Stomach (tissue), 9 donors: ENCODE data around the gene TARBP1. TPM values are rescaled to one million over a fixed set of nuclear protein-coding genes. Genes with fewer than 3 reads are reported as not detected.
"Not testable (repeated sequence)": the region's sequence is repeated elsewhere in the genome, so short reads cannot be mapped to it uniquely, and the experiment has no call there.

Experiments used
- DNase-seq, 2 donors: peaks; one replicate each; pipeline versions ENCODE4 v3.0.0 to v3.0.0-alpha.2; 2013 to 2019
- H3K27ac ChIP-seq, 5 donors: fragments of 200-600 bp in 4 of 5; sonication (generic) in 4 of 5; one replicate each; pipeline ENCODE4 v1.5.1; 2013 to 2019; ENCODE audit warnings: mild to moderate bottlenecking in 1 of 5, moderate library complexity in 1 of 5
- H3K27me3 ChIP-seq, 3 donors: fragments of 200-600 bp; sonication (generic); one replicate each; pipeline ENCODE4 v1.5.1; 2017 to 2019; ENCODE audit warnings: mixed run types in 1 of 3
- H3K36me3 ChIP-seq, 4 donors: fragments of 200-600 bp; sonication (generic); 1 replicate in 3 of 4; 2 replicates in 1 of 4; pipeline ENCODE4 v1.5.1; 2016 to 2019
- H3K4me1 ChIP-seq, 4 donors: fragments of 200-600 bp; sonication (generic); one replicate each; pipeline ENCODE4 v1.5.1; 2016 to 2019
- H3K4me3 ChIP-seq, 4 donors: fragments of 200-600 bp; sonication (generic) in 3 of 4; one replicate each; pipeline ENCODE4 v1.5.1; 2016 to 2019; ENCODE audit warnings: mild to moderate bottlenecking in 1 of 4
- H3K9me3 ChIP-seq, 4 donors: fragments of 200-600 bp; sonication (generic); one replicate each; pipeline ENCODE4 v1.5.1; 2016 to 2019
- CTCF ChIP-seq, 7 experiments: fragments of 450-650 bp in 4 of 7; fragments of 200-600 bp in 3 of 7; sonication (generic) in 3 of 7; IDR thresholded peaks; one replicate each; pipeline ENCODE4 v1.5.1; 2016 to 2019; ENCODE audit warnings: antibody characterized with exemption in 7 of 7, control low read depth in 2 of 7, mild to moderate bottlenecking in 1 of 7
- EP300 ChIP-seq: sonication (generic); formaldehyde crosslinking; IDR thresholded peaks from one replicate; pipeline ENCODE4 v1.6.1; 2017; ENCODE audit warnings: antibody characterized with exemption
- POLR2A ChIP-seq, 4 donors: fragments of 450-650 bp; IDR thresholded peaks; one replicate each; pipeline ENCODE4 v1.6.1; 2016; ENCODE audit warnings: antibody characterized with exemption in 4 of 4, control low read depth in 2 of 4, mild to moderate bottlenecking in 1 of 4, moderate library complexity in 1 of 4
- POLR2AphosphoS5 ChIP-seq, 3 donors: sonication (generic); formaldehyde crosslinking; IDR thresholded peaks; one replicate each; pipeline ENCODE4 v1.6.1; 2016; ENCODE audit warnings: antibody characterized with exemption in 3 of 3
- whole genome bisulfite sequencing, 5 donors: extraction: QIAGEN DNeasy Blood & Tissue Kit in 3 of 5; methylation state at CpG; one replicate each; pipeline versions ENCODE4 v1.1.5 to v1.1.7; 2013 to 2018; 5-methylcytosine and 5-hydroxymethylcytosine counted together
- intact Hi-C: fragments of 100-400 bp; cut with DNase I; formaldehyde crosslinking; loops from one replicate; pipeline ENCODE4 v1.15.1; 2023; ENCODE audit warnings: low total_unique reads
- polyA plus RNA-seq, 3 donors: library from polyadenylated mRNA; stranded (reverse); fragments of 200-250 nt; gene quantifications; one replicate each; pipeline ENCODE4 v1.2.3, GENCODE V29; 2013
- total RNA-seq, 5 donors: library from RNA; depleted of rRNA; stranded (reverse); fragments of >200 nt; gene quantifications; one replicate each; pipeline versions ENCODE4 v1.1.0 to v1.2.3, GENCODE V29; 2014 to 2016
- donor health status: healthy with polysubstance abuse.
- donor health status: Bipolar disorder and iron deficiency.
- donor health status: healthy.

TARBP1 gene
- total and polyA plus RNA-seq, 8 donors, result 5.7 to 63.2 (median 30.3) TPM

- Histone ChIP-seq H3K9me3 (no peaks in the 10 kb centered on the region), H3K4me3 (no peak overlapping the region), H3K27me3 (no peaks in the 10 kb centered on the region), H3K36me3 (no peaks in the 10 kb centered on the region), H3K4me1 (peaks cover 7 to 60% (median 26%) of the 10 kb centered on the region in 4 donors), H3K27ac (no peak overlapping the region)
- TF ChIP-seq CTCF (IDR thresholded peaks at IDR 0.05), result no peak
- no peak for TF ChIP-seq EP300
- no peak for TF ChIP-seq POLR2A (IDR thresholded peaks at IDR 0.05)
- no peak for TF ChIP-seq POLR2AphosphoS5 (IDR thresholded peaks at IDR 0.05)
- DNase-seq, result no peak
- WGBS, 5 donors, result 85 to 97% (median 93%) methylated on average over 10 of the region's 10 CpGs
- intact Hi-C loops, result no loop called here
These were observed 40.5 kb upstream of the TARBP1 start for GRCh38 chr1:234519506-234519905.

GRCh38 chr1:234518876-234519275 lies 39.9 kb upstream of the TARBP1 start:
- H3K27ac ChIP-seq, result no peak overlapping the region
- no peaks in the 10 kb centered on the region for H3K9me3 ChIP-seq
- H3K4me3 ChIP-seq, result no peak overlapping the region
- no peaks in the 10 kb centered on the region for H3K36me3 ChIP-seq
- no peaks in the 10 kb centered on the region for H3K27me3 ChIP-seq
- TF ChIP-seq EP300, result no peak
- TF ChIP-seq POLR2AphosphoS5 (IDR thresholded peaks at IDR 0.05), result no peak
- no peak for TF ChIP-seq POLR2A (IDR thresholded peaks at IDR 0.05)
- no peak for TF ChIP-seq CTCF (IDR thresholded peaks at IDR 0.05)
- 88 to 96% (median 92%) methylated on average over 10 of the region's 10 CpGs for WGBS, 5 donors
- intact Hi-C loops, result no loop called here
- peaks cover 7 to 54% (median 23%) of the 10 kb centered on the region in 4 donors for H3K4me1 ChIP-seq
- no peak for DNase-seq

- H3K9me3 ChIP-seq, intact Hi-C loops, H3K27ac ChIP-seq, DNase-seq, H3K36me3 ChIP-seq, H3K4me3 ChIP-seq, H3K27me3 ChIP-seq: not testable (repeated sequence)
- 73 to 85% (median 82%) methylated on average over 9 to 10 of the region's 10 CpGs for WGBS, 5 donors
- peaks cover 3 to 47% (median 18%) of the 10 kb centered on the region in 4 donors for H3K4me1 ChIP-seq
These were observed 39.1 kb upstream of the TARBP1 start for GRCh38 chr1:234518086-234518485.

- Histone ChIP-seq H3K36me3 (no peaks in the 10 kb centered on the region), H3K4me3 (no peak overlapping the region), H3K27ac (no peak overlapping the region), H3K27me3 (no peaks in the 10 kb centered on the region), H3K9me3 (no peaks in the 10 kb centered on the region), H3K4me1 (peaks cover 0 to 46% (median 10%) of the 10 kb centered on the region in 4 donors)
- WGBS, 5 donors, result 72 to 86% (median 78%) methylated on average over 9 of the region's 9 CpGs
- TF ChIP-seq CTCF (IDR thresholded peaks at IDR 0.05) (no peak), POLR2AphosphoS5 (IDR thresholded peaks at IDR 0.05) (no peak), EP300 (no peak), POLR2A (IDR thresholded peaks at IDR 0.05) (no peak)
- no peak for DNase-seq
- intact Hi-C loops, result no loop called here
These were observed 38.3 kb upstream of the TARBP1 start for GRCh38 chr1:234517110-234517802.

GRCh38 chr1:234515821-234516241 lies 36.9 kb upstream of the TARBP1 start:
- WGBS, 5 donors, result 55 to 69% (median 62%) methylated on average over 3 of the region's 3 CpGs
- Histone ChIP-seq H3K9me3 (no peaks in the 10 kb centered on the region), H3K4me3 (no peak overlapping the region), H3K27ac (peak overlapping the region in 1 of 5 donors; percentile 23), H3K27me3 (no peaks in the 10 kb centered on the region), H3K36me3 (no peaks in the 10 kb centered on the region), H3K4me1 (peaks cover 0 to 36% (median 7%) of the 10 kb centered on the region in 4 donors)
- intact Hi-C loops, result no loop called here
- TF ChIP-seq EP300 (no peak), POLR2AphosphoS5 (IDR thresholded peaks at IDR 0.05) (no peak), CTCF (IDR thresholded peaks at IDR 0.05) (no peak), POLR2A (IDR thresholded peaks at IDR 0.05) (no peak)
- no peak for DNase-seq
